SK-N-SH treated with all-trans-retinoic acid at 6 μM for 48 hours (cell line): Measurements from ENCODE around the gene FLNC.
A peak's percentile ranks its signal among the peaks of the same experiment; 100 is the strongest.

ENCODE experiments used
- ATAC-seq: fragments of 200-7000 bp; cut with Tn5 transposase; 3 replicates; pipeline ENCODE4 v1.9.1; 2020; ENCODE audit warnings: mild to moderate bottlenecking, moderate library complexity
- ARNTL ChIP-seq: fragments of 450-650 bp; formaldehyde crosslinking; IDR thresholded peaks from 2 replicates; pipeline ENCODE4 v1.5.0; 2020; ENCODE audit warnings: low read depth, mild to moderate bottlenecking, moderate library complexity, borderline replicate concordance
- BACH2 ChIP-seq: fragments of 250-450 bp; sonication (Bioruptor Pico); IDR thresholded peaks from 2 replicates; pipeline ENCODE4 v1.9.0; 2021; ENCODE audit warnings: mild to moderate bottlenecking, borderline replicate concordance
- CREB5 ChIP-seq: fragments of 250-450 bp; sonication (Bioruptor Pico); IDR thresholded peaks from 2 replicates; pipeline ENCODE4 v1.5.1; 2020; ENCODE audit warnings: low read depth, mild to moderate bottlenecking, moderate library complexity
- CSDC2 ChIP-seq: fragments of 250-450 bp; sonication (Bioruptor Pico); IDR thresholded peaks from 2 replicates; pipeline ENCODE4 v1.5.0; 2020; ENCODE audit warnings: mild to moderate bottlenecking, moderate library complexity
- ESRRG ChIP-seq: fragments of 250-450 bp; sonication (Bioruptor Pico); IDR thresholded peaks from 2 replicates; pipeline ENCODE4 v1.6.1; 2021; ENCODE audit warnings: mild to moderate bottlenecking
- GLIS3 ChIP-seq: fragments of 250-450 bp; sonication (Bioruptor Pico); IDR thresholded peaks from 2 replicates; pipeline ENCODE4 v1.5.0; 2020; ENCODE audit warnings: mild to moderate bottlenecking, moderate library complexity
- OSR1 ChIP-seq: fragments of 250-450 bp; sonication (Bioruptor Pico); IDR thresholded peaks from 2 replicates; pipeline ENCODE4 v1.8.0; 2022; ENCODE audit warnings: moderate library complexity, mild to moderate bottlenecking, inconsistent platforms
- POU6F1 ChIP-seq: fragments of 250-450 bp; sonication (Bioruptor Pico); IDR thresholded peaks from 2 replicates; pipeline ENCODE4 v1.8.0; 2021; ENCODE audit warnings: low read depth, mild to moderate bottlenecking, moderate library complexity, borderline replicate concordance
- PPARA ChIP-seq: fragments of 250-450 bp; sonication (Bioruptor Pico); IDR thresholded peaks from 2 replicates; pipeline ENCODE4 v1.5.0; 2020; ENCODE audit warnings: mild to moderate bottlenecking, borderline replicate concordance
- RARB ChIP-seq: fragments of 250-450 bp; sonication (Bioruptor Pico); IDR thresholded peaks from 2 replicates; pipeline ENCODE4 v1.8.0; 2021; ENCODE audit warnings: mild to moderate bottlenecking, moderate library complexity
- SNAI2 ChIP-seq: fragments of 250-450 bp; sonication (Bioruptor Pico); IDR thresholded peaks from 2 replicates; pipeline ENCODE4 v1.5.0; 2020; ENCODE audit warnings: mild to moderate bottlenecking, moderate library complexity
- TCF4 ChIP-seq: fragments of 250-450 bp; sonication (Bioruptor Pico); IDR thresholded peaks from 2 replicates; pipeline ENCODE4 v1.8.0; 2021; ENCODE audit warnings: mild to moderate bottlenecking, moderate library complexity, borderline replicate concordance
- TOX ChIP-seq: fragments of 250-450 bp; sonication (Bioruptor Pico); IDR thresholded peaks from 2 replicates; pipeline ENCODE4 v1.8.0; 2021; ENCODE audit warnings: mild to moderate bottlenecking, moderate library complexity, borderline replicate concordance
- ZC3H10 ChIP-seq: fragments of 250-450 bp; sonication (Bioruptor Pico); IDR thresholded peaks from 2 replicates; pipeline ENCODE4 v1.5.1; 2021; ENCODE audit warnings: mild to moderate bottlenecking, moderate library complexity
- ZFP30 ChIP-seq: fragments of 450-650 bp; formaldehyde crosslinking; IDR thresholded peaks from 2 replicates; pipeline ENCODE4 v1.5.0; 2022; ENCODE audit warnings: mild to moderate bottlenecking, moderate library complexity
- ZNF565 ChIP-seq: fragments of 450-650 bp; formaldehyde crosslinking; conservative IDR thresholded peaks from 2 replicates; pipeline ENCODE4 v1.5.0; 2020; ENCODE audit warnings: low read depth, mild to moderate bottlenecking, moderate library complexity
- TF ChIP-seq, protein P1 (sequence below): fragments of 250-450 bp; sonication (Bioruptor Pico); IDR thresholded peaks from 2 replicates; pipeline ENCODE4 v1.5.1; 2021; ENCODE audit warnings: mild to moderate bottlenecking, moderate library complexity
- TF ChIP-seq, protein P2 (sequence below): fragments of 250-450 bp; sonication (Bioruptor Pico); IDR thresholded peaks from 2 replicates; pipeline ENCODE4 v1.5.0; 2020; ENCODE audit warnings: mild to moderate bottlenecking, moderate library complexity
- TF ChIP-seq, protein P3 (sequence below): fragments of 250-450 bp; sonication (Bioruptor Pico); IDR thresholded peaks from 2 replicates; pipeline ENCODE4 v1.8.0; 2020; ENCODE audit warnings: mild to moderate bottlenecking, moderate library complexity, borderline replicate concordance

Gene FLNC

DNA sequence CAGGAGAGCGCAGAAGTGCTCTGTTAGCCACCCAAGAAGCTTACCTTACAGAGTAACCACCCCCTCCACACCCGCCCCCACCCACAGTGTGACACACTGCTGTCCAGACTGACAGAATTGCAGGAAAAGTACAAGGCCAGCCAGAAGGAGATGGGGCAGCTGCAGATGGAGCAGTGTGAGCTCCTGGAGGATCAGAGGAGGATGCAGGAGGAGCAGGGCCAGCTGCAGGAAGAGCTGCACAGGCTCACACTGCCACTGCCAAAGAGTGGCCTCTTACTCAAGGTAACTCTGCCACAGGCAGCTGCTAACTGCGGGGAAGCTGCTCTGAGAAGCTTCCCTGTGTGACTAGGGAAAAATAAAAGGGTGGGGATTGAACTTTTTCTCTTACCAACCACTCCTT lies 20.8 kb upstream of the FLNC start:
- TF ChIP-seq OSR1 (no peak), CSDC2 (CRISPR knock-in tag) (no peak), CREB5 (CRISPR knock-in tag) (no peak), ZC3H10 (CRISPR knock-in tag) (no peak)
- peak; percentile 17; the same call in 1 of the 3 replicates for ATAC-seq

- ATAC-seq: no peak
- TF ChIP-seq, protein P1, sequence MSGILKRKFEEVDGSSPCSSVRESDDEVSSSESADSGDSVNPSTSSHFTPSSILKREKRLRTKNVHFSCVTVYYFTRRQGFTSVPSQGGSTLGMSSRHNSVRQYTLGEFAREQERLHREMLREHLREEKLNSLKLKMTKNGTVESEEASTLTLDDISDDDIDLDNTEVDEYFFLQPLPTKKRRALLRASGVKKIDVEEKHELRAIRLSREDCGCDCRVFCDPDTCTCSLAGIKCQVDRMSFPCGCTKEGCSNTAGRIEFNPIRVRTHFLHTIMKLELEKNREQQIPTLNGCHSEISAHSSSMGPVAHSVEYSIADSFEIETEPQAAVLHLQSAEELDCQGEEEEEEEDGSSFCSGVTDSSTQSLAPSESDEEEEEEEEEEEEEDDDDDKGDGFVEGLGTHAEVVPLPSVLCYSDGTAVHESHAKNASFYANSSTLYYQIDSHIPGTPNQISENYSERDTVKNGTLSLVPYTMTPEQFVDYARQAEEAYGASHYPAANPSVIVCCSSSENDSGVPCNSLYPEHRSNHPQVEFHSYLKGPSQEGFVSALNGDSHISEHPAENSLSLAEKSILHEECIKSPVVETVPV (CRISPR knock-in tag): no peak
- no peak for TF ChIP-seq TOX (CRISPR knock-in tag)
- no peak for TF ChIP-seq TCF4 (CRISPR knock-in tag)
- no peak for TF ChIP-seq ZFP30 (CRISPR knock-in tag)
- TF ChIP-seq RARB (CRISPR knock-in tag): no peak
- TF ChIP-seq BACH2: no peak
- TF ChIP-seq, protein P2, sequence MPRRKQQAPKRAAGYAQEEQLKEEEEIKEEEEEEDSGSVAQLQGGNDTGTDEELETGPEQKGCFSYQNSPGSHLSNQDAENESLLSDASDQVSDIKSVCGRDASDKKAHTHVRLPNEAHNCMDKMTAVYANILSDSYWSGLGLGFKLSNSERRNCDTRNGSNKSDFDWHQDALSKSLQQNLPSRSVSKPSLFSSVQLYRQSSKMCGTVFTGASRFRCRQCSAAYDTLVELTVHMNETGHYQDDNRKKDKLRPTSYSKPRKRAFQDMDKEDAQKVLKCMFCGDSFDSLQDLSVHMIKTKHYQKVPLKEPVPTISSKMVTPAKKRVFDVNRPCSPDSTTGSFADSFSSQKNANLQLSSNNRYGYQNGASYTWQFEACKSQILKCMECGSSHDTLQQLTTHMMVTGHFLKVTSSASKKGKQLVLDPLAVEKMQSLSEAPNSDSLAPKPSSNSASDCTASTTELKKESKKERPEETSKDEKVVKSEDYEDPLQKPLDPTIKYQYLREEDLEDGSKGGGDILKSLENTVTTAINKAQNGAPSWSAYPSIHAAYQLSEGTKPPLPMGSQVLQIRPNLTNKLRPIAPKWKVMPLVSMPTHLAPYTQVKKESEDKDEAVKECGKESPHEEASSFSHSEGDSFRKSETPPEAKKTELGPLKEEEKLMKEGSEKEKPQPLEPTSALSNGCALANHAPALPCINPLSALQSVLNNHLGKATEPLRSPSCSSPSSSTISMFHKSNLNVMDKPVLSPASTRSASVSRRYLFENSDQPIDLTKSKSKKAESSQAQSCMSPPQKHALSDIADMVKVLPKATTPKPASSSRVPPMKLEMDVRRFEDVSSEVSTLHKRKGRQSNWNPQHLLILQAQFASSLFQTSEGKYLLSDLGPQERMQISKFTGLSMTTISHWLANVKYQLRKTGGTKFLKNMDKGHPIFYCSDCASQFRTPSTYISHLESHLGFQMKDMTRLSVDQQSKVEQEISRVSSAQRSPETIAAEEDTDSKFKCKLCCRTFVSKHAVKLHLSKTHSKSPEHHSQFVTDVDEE (CRISPR knock-in tag): no peak
- TF ChIP-seq ZC3H10 (CRISPR knock-in tag): no peak
- TF ChIP-seq PPARA (CRISPR knock-in tag): no peak
- no peak for TF ChIP-seq ARNTL (CRISPR knock-in tag)
- no peak for TF ChIP-seq CREB5 (CRISPR knock-in tag)
- TF ChIP-seq OSR1: no peak
- TF ChIP-seq ESRRG: no peak
- TF ChIP-seq SNAI2: no peak
- TF ChIP-seq ZNF565: no peak
- TF ChIP-seq, protein P3, sequence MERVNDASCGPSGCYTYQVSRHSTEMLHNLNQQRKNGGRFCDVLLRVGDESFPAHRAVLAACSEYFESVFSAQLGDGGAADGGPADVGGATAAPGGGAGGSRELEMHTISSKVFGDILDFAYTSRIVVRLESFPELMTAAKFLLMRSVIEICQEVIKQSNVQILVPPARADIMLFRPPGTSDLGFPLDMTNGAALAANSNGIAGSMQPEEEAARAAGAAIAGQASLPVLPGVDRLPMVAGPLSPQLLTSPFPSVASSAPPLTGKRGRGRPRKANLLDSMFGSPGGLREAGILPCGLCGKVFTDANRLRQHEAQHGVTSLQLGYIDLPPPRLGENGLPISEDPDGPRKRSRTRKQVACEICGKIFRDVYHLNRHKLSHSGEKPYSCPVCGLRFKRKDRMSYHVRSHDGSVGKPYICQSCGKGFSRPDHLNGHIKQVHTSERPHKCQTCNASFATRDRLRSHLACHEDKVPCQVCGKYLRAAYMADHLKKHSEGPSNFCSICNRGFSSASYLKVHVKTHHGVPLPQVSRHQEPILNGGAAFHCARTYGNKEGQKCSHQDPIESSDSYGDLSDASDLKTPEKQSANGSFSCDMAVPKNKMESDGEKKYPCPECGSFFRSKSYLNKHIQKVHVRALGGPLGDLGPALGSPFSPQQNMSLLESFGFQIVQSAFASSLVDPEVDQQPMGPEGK (CRISPR knock-in tag): no peak
- TF ChIP-seq POU6F1 (CRISPR knock-in tag): no peak
- TF ChIP-seq GLIS3: no peak
Measured at GRCh38 chr7:128810473-128810872, 19.7 kb upstream of the FLNC start.

- ATAC-seq: no peak
- TF ChIP-seq BACH2 (no peak), GLIS3 (no peak), TOX (CRISPR knock-in tag) (no peak), ZC3H10 (CRISPR knock-in tag) (no peak)
Measured at GRCh38 chr7:128810997-128811396, 19.2 kb upstream of the FLNC start.
